KMS-11 (cell line): Measurements from ENCODE around the gene MICAL3.

Experiments used
- H2AFZ ChIP-seq: fragments of 200-600 bp; sonication (generic); 2 replicates; pipeline ENCODE4 v1.6.1; 2016; ENCODE audit warnings: antibody characterized with exemption, mixed run types, low read depth
- H3K27ac ChIP-seq: fragments of 200-600 bp; sonication (generic); 2 replicates; pipeline ENCODE4 v1.6.1; 2016; ENCODE audit warnings: mild to moderate bottlenecking, mixed run types
- H3K27me3 ChIP-seq: fragments of 200-600 bp; sonication (generic); 2 replicates; pipeline ENCODE4 v1.6.1; 2017; ENCODE audit warnings: mild to moderate bottlenecking, low read depth, mixed run types, moderate library complexity; ENCODE audit not compliant: insufficient read depth
- H3K36me3 ChIP-seq: fragments of 200-600 bp; sonication (generic); 2 replicates; pipeline ENCODE4 v1.6.1; 2017; ENCODE audit warnings: mild to moderate bottlenecking, mixed run types; ENCODE audit not compliant: insufficient read depth
- H3K4me1 ChIP-seq: fragments of 200-600 bp; sonication (generic); 2 replicates; pipeline ENCODE4 v1.6.1; 2016; ENCODE audit warnings: mild to moderate bottlenecking, low read depth, mixed run types; ENCODE audit not compliant: poor library complexity, severe bottlenecking
- H3K4me2 ChIP-seq: fragments of 200-600 bp; sonication (generic); 2 replicates; pipeline ENCODE4 v1.7.0; 2016; ENCODE audit warnings: mild to moderate bottlenecking, mixed run types
- H3K4me3 ChIP-seq: fragments of 200-600 bp; sonication (generic); IDR thresholded peaks from 2 replicates; pipeline ENCODE4 v1.6.1; 2017; ENCODE audit warnings: low read depth, low read length, mixed read lengths; ENCODE audit not compliant: insufficient read depth
- H3K79me2 ChIP-seq: fragments of 200-600 bp; sonication (generic); 2 replicates; pipeline ENCODE4 v1.6.1; 2016; ENCODE audit warnings: low read depth, mixed run types; ENCODE audit not compliant: insufficient read depth
- H3K9ac ChIP-seq: fragments of 200-600 bp; sonication (generic); 2 replicates; pipeline ENCODE4 v1.6.1; 2016; ENCODE audit warnings: mild to moderate bottlenecking, mixed run types
- H4K20me1 ChIP-seq: fragments of 200-600 bp; sonication (generic); 2 replicates; pipeline ENCODE4 v1.6.1; 2016; ENCODE audit warnings: mild to moderate bottlenecking, mixed run types; ENCODE audit not compliant: insufficient read depth
- CTCF ChIP-seq: fragments of 200-600 bp; sonication (generic); conservative IDR thresholded peaks from 2 replicates; pipeline ENCODE4 v1.6.1; 2017; ENCODE audit warnings: low read depth, mild to moderate bottlenecking, antibody characterized with exemption, low read length, moderate library complexity, mixed read lengths

Gene MICAL3

GRCh38 chr22:18001040-18001893 is 23.1 kb downstream of the MICAL3 start:
- Histone ChIP-seq H3K27ac (peak overlapping the region; percentile 83), H3K79me2 (peaks cover 40% of the 10 kb centered on the region), H4K20me1 (no peaks in the 10 kb centered on the region), H3K4me1 (peaks cover 44% of the 10 kb centered on the region), H2AFZ (peak overlapping the region; percentile 57), H3K36me3 (no peaks in the 10 kb centered on the region), H3K4me2 (peak overlapping the region; percentile 50; the same call in 1 of the 2 replicates), H3K4me3 (no peak overlapping the region), H3K9ac (peak overlapping the region; percentile 77), H3K27me3 (no peaks in the 10 kb centered on the region)
- TF ChIP-seq CTCF: 0 out of 2 replicates have a peak, but pooled peaks have one; percentile 16

GRCh38 chr22:18000441-18001039 is 23.8 kb downstream of the MICAL3 start:
- Histone ChIP-seq H4K20me1 (no peaks in the 10 kb centered on the region), H3K9ac (peak overlapping the region; percentile 77), H3K36me3 (no peaks in the 10 kb centered on the region), H3K4me3 (no peak overlapping the region), H3K4me2 (peak overlapping the region; percentile 92), H3K27ac (peak overlapping the region; percentile 83), H3K27me3 (no peaks in the 10 kb centered on the region), H2AFZ (peak overlapping the region; percentile 57), H3K4me1 (peaks cover 51% of the 10 kb centered on the region), H3K79me2 (peaks cover 47% of the 10 kb centered on the region)
- no peak for TF ChIP-seq CTCF

GRCh38 chr22:17999851-18000250 is 24.5 kb downstream of the MICAL3 start:
- no peak overlapping the region for H3K4me3 ChIP-seq
- H3K4me1 ChIP-seq: peaks cover 58% of the 10 kb centered on the region
- no peaks in the 10 kb centered on the region for H3K36me3 ChIP-seq
- no peaks in the 10 kb centered on the region for H4K20me1 ChIP-seq
- H2AFZ ChIP-seq: no peak overlapping the region
- no peak for TF ChIP-seq CTCF
- peaks cover 54% of the 10 kb centered on the region for H3K79me2 ChIP-seq
- peak overlapping the region; percentile 92 for H3K4me2 ChIP-seq
- H3K9ac ChIP-seq: peak overlapping the region; percentile 77; the same call in 1 of the 2 replicates
- H3K27ac ChIP-seq: peak overlapping the region; percentile 83; the same call in 1 of the 2 replicates
- H3K27me3 ChIP-seq: no peaks in the 10 kb centered on the region

- Histone ChIP-seq H3K4me1 (peaks cover 64% of the 10 kb centered on the region), H2AFZ (no peak overlapping the region), H3K4me2 (peak overlapping the region; percentile 92; the same call in 1 of the 2 replicates), H3K4me3 (no peak overlapping the region), H3K36me3 (no peaks in the 10 kb centered on the region), H3K79me2 (peaks cover 64% of the 10 kb centered on the region), H3K27me3 (no peaks in the 10 kb centered on the region), H4K20me1 (no peaks in the 10 kb centered on the region), H3K27ac (no peak overlapping the region), H3K9ac (no peak overlapping the region)
- no peak for TF ChIP-seq CTCF
Measured at GRCh38 chr22:17998913-17999312, 25.4 kb downstream of the MICAL3 start.
